Erythroblast (primary cell): Measurements from ENCODE around the gene SLC47A2.
"Not testable (repeated sequence)": the region's sequence is repeated elsewhere in the genome, so short reads cannot be mapped to it uniquely, and the experiment has no call there.

ENCODE experiments used
- DNase-seq, 2 experiments: peaks; one replicate each; lab custom pipeline; 2025; lab: John Stamatoyannopoulos, UW
- GATA1 ChIP-seq: IDR thresholded peaks from 2 replicates; pipeline ENCODE4 v1.6.1; 2011; ENCODE audit warnings: low read depth, mild to moderate bottlenecking, control low read depth, low read length, moderate library complexity
- POLR2A ChIP-seq: IDR thresholded peaks from 2 replicates; pipeline ENCODE4 v1.6.1; 2011; ENCODE audit warnings: mild to moderate bottlenecking, low read length

The SLC47A2 gene, protein sequence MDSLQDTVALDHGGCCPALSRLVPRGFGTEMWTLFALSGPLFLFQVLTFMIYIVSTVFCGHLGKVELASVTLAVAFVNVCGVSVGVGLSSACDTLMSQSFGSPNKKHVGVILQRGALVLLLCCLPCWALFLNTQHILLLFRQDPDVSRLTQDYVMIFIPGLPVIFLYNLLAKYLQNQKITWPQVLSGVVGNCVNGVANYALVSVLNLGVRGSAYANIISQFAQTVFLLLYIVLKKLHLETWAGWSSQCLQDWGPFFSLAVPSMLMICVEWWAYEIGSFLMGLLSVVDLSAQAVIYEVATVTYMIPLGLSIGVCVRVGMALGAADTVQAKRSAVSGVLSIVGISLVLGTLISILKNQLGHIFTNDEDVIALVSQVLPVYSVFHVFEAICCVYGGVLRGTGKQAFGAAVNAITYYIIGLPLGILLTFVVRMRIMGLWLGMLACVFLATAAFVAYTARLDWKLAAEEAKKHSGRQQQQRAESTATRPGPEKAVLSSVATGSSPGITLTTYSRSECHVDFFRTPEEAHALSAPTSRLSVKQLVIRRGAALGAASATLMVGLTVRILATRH

GRCh38 chr17:19716108-19717030, at the start of gene SLC47A2:
Gene SLC47A2 (minus strand): TSS chr17:19716584. CDS start chr17:19716555, 29 bp downstream.
- no peak for DNase-seq
- TF ChIP-seq POLR2A (no peak), GATA1 (no peak)

DNA sequence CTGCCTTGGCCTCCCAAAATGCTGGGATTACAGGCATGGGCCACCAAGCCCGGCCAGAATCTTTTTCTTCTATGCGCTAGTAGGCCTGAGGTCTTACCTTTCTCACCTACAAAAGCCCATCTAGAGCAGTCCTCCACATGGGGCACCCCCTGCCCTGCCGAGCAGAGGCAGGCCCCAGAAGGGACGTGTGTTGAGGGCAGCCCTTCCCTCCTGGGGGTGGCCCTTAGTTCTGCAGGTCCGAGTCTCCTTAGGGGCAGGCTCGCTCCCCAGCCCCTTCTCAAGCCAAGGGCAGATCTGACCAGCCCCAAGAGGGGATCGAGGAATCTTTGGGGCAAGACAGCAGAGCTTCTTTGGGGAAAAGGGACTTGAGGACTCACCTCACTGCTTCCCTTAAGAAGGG, 49.6 kb upstream of the SLC47A2 start:
- TF ChIP-seq GATA1 (no peak), POLR2A (no peak)
- no peak for DNase-seq

DNA sequence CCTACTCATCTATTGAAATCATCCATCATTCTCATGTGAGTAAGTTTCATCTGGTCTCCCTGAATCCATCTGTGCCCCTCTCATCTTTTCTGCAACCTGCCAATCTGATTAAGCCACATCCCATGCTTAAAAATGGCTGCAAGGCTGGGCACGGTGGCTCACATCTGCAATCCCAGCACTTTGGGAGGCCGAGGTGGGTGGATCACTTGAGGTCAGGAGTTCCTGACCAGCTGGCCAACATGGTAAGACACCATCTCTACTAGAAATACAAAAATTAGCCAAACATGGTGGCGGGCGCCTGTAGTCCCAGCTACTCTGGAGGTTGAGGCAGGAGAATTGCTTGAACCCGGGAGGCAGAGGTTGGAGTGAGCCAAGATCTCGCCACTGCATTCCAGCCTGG, 47.6 kb upstream of the SLC47A2 start:
- not testable (repeated sequence) for DNase-seq

DNA sequence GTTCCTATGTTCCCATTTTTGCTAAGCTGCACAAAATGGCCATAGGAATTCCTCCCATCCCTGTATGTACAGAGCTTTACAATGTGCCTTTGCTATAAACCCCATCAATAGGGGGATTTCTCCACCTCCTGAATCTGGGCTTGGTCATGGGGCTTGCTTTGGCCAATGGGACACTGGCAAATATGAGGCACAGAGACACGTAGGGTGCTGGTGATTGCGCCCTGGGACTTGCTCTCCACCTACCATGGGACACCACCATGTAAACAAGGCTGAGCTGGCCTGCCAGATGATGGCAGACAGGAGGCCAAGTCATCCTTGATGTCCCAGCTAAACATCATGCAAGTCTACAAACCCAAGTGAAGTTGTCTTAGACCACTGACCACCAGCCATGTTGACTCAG, 47.0 kb upstream of the SLC47A2 start:
- DNase-seq, result no peak
- TF ChIP-seq POLR2A (no peak), GATA1 (no peak)

DNA sequence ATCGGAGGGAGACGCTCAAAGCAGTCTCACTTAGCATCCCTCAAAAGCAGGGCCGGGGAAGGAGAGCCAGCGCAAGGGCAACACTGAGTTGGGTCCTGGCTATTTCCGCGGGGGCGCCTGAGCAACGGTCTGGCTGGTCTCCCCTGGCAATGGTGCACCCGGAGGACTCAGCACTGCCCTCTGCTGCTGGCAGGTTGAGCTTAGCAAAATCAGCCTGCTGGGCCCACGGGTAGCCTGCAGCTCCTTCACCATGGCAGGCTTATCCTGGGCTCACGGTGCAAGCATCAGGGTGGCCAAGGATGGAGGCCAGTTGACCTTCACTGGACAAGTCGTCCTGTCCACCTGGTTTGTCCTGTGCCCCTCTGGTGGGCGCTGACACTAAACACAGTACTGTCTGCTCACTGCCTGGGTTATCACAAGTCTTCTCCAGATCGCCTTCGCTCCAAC, 46.2 kb upstream of the SLC47A2 start:
- DNase-seq, result peak; percentile 28 to 48
- TF ChIP-seq GATA1 (no peak), POLR2A (no peak)

- no peak for TF ChIP-seq GATA1
- DNase-seq, result no peak
These were observed 44.4 kb upstream of the SLC47A2 start for GRCh38 chr17:19760746-19761145.

GRCh38 chr17:19759568-19760549, 43.5 kb upstream of the SLC47A2 start:
- no peak for DNase-seq

DNA sequence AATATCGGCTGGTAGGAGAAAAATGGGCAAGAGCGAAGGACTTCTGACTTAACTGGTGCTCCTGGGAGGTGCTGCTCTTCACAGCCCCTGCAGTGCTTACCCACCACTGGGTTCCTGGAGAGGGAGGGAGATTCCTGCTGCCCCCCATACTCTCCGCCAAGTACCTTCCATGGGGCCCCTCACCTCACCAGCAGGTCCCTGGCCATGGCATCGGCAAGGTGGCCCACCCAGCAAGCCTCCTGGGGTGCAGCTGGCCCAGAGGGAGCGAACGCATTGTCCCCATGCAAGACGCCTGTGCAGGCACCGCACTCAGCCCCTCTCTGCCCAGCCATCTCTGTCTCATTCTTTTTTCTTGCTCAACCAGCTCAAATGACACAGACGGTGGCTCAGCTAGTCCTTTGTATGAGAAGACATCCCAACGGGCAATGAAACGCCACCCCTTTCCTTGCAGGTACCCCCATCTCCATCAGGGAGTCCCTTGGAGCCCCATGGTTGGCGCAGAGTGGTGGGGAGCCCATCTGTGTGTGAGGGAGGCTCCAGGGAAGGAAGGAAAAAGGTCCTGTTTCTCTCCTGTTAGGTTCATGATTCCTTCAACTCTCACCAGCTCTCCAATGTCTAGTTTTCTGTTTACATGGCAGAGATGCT, 41.3 kb upstream of the SLC47A2 start:
- no peak for TF ChIP-seq GATA1
- no peak for TF ChIP-seq POLR2A
- no peak for DNase-seq

More at GRCh38 chr17:19759568-19760549, 43.5 kb upstream of the SLC47A2 start:
- TF ChIP-seq POLR2A (no peak), GATA1 (no peak)

- no peak for TF ChIP-seq POLR2A
- no peak for TF ChIP-seq GATA1
These were observed 40.2 kb upstream of the SLC47A2 start for GRCh38 chr17:19756546-19756945.

DNA sequence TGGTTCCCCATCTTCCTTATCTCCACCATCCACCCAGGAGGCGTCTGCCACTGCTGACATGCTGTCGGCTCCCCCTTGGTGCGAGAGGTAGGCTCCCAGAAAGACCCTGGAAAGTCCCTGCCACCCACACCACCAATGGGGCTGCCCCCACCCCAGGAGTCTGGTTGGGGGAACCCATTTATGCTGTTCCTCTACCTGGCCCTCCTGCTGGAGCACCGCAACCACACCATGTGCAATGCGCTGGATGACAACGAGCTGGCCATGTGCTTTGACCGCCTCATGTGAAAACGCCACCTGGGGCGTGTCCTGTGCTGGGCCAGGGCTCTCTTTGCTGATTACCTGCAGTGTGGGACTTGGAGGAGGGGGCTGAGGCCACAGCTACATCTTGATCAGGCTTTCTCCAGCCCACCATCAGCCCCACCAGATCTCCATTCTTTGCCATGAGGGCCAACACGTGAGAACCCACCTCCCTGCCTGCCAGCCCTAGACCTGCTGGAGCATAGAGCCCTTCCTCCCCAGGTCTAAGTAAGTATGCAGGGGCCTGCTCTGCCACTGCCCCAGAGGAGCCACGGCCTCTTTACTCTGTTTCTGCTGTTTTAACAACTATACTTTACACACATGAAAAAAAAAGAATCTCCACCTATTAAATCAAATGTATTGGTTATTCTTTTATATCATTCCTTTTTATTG, 39.6 kb upstream of the SLC47A2 start:
- no peak for DNase-seq
- TF ChIP-seq GATA1, result no peak
- TF ChIP-seq POLR2A, result no peak

More at GRCh38 chr17:19756546-19756945, 40.2 kb upstream of the SLC47A2 start:
- DNase-seq, result no peak

- no peak for DNase-seq
- no peak for TF ChIP-seq GATA1
- TF ChIP-seq POLR2A, result no peak
These were observed 39.0 kb upstream of the SLC47A2 start for GRCh38 chr17:19755392-19755791.

- TF ChIP-seq GATA1 (no peak), POLR2A (no peak)
- DNase-seq, result no peak
These were observed 37.5 kb upstream of the SLC47A2 start for GRCh38 chr17:19753661-19754463.
